ENCODE results near the gene MBOAT2.

MBOAT2 gene

GRCh38 chr2:8956774-8957173 lies 46.7 kb downstream of the MBOAT2 start:
- Histone ChIP-seq H2AFZ (no peak overlapping the region), H3K27ac (no peak overlapping the region), H3K9me3 (ENCODE audit: control insufficient read depth, low read length) (no peaks in the 10 kb centered on the region), H3K36me3 (ENCODE audit: control insufficient read depth, insufficient read depth, low read length) (no peaks in the 10 kb centered on the region), H3K9ac (no peak overlapping the region), H3K79me2 (peaks cover 2% of the 10 kb centered on the region), H3K4me2 (ENCODE audit: low read length) (no peak overlapping the region), H3K27me3 (ENCODE audit: control insufficient read depth, insufficient read depth, low read length) (no peaks in the 10 kb centered on the region), H3K4me3 (ENCODE audit: low read depth, low read length) (no peak overlapping the region), H3K4me1 (peaks cover 2% of the 10 kb centered on the region)
- no peak for TF ChIP-seq CTCF (IDR thresholded peaks at IDR 0.05)

- Histone ChIP-seq H3K27ac (no peak overlapping the region), H3K4me1 (peaks cover 2% of the 10 kb centered on the region), H3K27me3 (ENCODE audit: control insufficient read depth, insufficient read depth, low read length) (no peaks in the 10 kb centered on the region), H3K79me2 (no peaks in the 10 kb centered on the region), H2AFZ (no peak overlapping the region), H3K4me3 (ENCODE audit: low read depth, low read length) (no peak overlapping the region), H3K36me3 (ENCODE audit: control insufficient read depth, insufficient read depth, low read length) (no peaks in the 10 kb centered on the region), H3K9ac (no peak overlapping the region), H3K4me2 (ENCODE audit: low read length) (no peak overlapping the region), H3K9me3 (ENCODE audit: control insufficient read depth, low read length) (no peaks in the 10 kb centered on the region)
- TF ChIP-seq CTCF (IDR thresholded peaks at IDR 0.05) = no peak
These were observed 48.5 kb downstream of the MBOAT2 start for GRCh38 chr2:8954990-8955389.

GRCh38 chr2:8953525-8953924 lies 50.0 kb downstream of the MBOAT2 start:
- Histone ChIP-seq H3K4me2 (ENCODE audit: low read length) (no peak overlapping the region), H3K4me3 (ENCODE audit: low read depth, low read length) (no peak overlapping the region), H2AFZ (no peak overlapping the region), H3K4me1 (no peaks in the 10 kb centered on the region), H3K36me3 (ENCODE audit: control insufficient read depth, insufficient read depth, low read length) (no peaks in the 10 kb centered on the region), H3K79me2 (no peaks in the 10 kb centered on the region), H3K27me3 (ENCODE audit: control insufficient read depth, insufficient read depth, low read length) (no peaks in the 10 kb centered on the region), H3K9me3 (ENCODE audit: control insufficient read depth, low read length) (no peaks in the 10 kb centered on the region), H3K9ac (no peak overlapping the region), H3K27ac (no peak overlapping the region)
- no peak for TF ChIP-seq CTCF (IDR thresholded peaks at IDR 0.05)

- H3K9ac ChIP-seq = no peak overlapping the region
- no peak overlapping the region for H3K4me2 ChIP-seq (ENCODE audit: low read length)
- no peaks in the 10 kb centered on the region for H3K36me3 ChIP-seq (ENCODE audit: control insufficient read depth, insufficient read depth, low read length)
- no peaks in the 10 kb centered on the region for H3K4me1 ChIP-seq
- no peaks in the 10 kb centered on the region for H3K9me3 ChIP-seq (ENCODE audit: control insufficient read depth, low read length)
- no peaks in the 10 kb centered on the region for H3K27me3 ChIP-seq (ENCODE audit: control insufficient read depth, insufficient read depth, low read length)
- TF ChIP-seq CTCF (IDR thresholded peaks at IDR 0.05) = no peak
- no peak overlapping the region for H2AFZ ChIP-seq
- H3K27ac ChIP-seq = no peak overlapping the region
- no peak overlapping the region for H3K4me3 ChIP-seq (ENCODE audit: low read depth, low read length)
- H3K79me2 ChIP-seq = no peaks in the 10 kb centered on the region
These were observed 63.9 kb downstream of the MBOAT2 start for GRCh38 chr2:8939486-8940114.

- H3K4me1 ChIP-seq = no peaks in the 10 kb centered on the region
- no peaks in the 10 kb centered on the region for H3K79me2 ChIP-seq
- no peak overlapping the region for H3K27ac ChIP-seq
- TF ChIP-seq CTCF (IDR thresholded peaks at IDR 0.05) = no peak
- H3K4me2 ChIP-seq (ENCODE audit: low read length) = no peak overlapping the region
- H3K9ac ChIP-seq = no peak overlapping the region
- no peaks in the 10 kb centered on the region for H3K27me3 ChIP-seq (ENCODE audit: control insufficient read depth, insufficient read depth, low read length)
- no peaks in the 10 kb centered on the region for H3K36me3 ChIP-seq (ENCODE audit: control insufficient read depth, insufficient read depth, low read length)
- H3K9me3 ChIP-seq (ENCODE audit: control insufficient read depth, low read length) = no peaks in the 10 kb centered on the region
- H3K4me3 ChIP-seq (ENCODE audit: low read depth, low read length) = no peak overlapping the region
- no peak overlapping the region for H2AFZ ChIP-seq
These were observed 65.1 kb downstream of the MBOAT2 start for GRCh38 chr2:8938384-8938783.
